ENCODE data around the gene DNAJC5.
"Not testable (repeated sequence)": the region's sequence is repeated elsewhere in the genome, so short reads cannot be mapped to it uniquely, and the experiment has no call there.

The DNAJC5 gene

DNA sequence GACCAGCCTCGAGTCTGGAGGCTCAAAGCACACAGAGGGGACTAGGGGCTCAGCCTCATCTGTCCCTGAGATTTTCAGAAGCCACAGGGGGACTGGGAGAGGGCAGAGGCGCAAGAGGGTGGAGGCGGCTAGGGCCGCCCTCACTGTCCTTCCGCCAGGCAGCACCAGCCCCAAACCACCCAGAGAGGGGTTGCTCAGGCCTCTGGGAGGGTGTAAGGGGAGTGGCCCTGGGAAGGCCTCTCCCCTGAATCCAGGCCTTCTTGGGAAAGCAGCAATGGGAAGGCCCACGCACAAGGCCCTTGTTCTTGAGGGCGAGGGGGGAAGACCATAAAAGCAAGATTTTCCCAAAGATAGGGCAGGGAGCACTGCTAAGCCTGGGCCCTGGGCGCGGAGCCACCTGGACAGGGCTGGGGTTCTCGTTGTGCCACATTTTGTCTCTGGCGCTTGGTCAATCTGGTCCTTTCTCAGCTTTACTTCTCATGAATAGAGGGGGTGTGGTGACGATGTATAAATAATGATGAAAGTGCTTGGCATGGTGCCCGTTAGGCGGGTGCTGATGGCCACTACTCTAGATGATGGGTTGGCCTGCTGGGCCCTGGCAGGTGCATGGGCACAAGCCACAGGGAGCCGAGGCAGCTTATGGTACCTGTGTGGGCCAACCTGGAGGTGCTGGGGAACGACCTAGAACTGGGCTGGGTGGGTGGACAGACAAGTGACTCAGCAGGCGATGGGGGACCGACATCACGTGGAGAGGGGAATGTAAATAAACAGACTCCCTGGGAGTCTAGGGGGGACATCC, 79.7 kb downstream of the DNAJC5 start:
- Histone ChIP-seq H3K4me3 (replicated peaks; ENCODE audit: insufficient read depth, low read length) (no peak overlapping the region), H3K27me3 (ENCODE audit: insufficient read depth, poor library complexity, severe bottlenecking) (no peaks in the 10 kb centered on the region), H3K27ac (replicated peaks) (no peak overlapping the region)
- no peak for DNase-seq (ENCODE audit: low read depth in 1 of 2, low spot score in 1 of 2)
- TF ChIP-seq, protein P1, sequence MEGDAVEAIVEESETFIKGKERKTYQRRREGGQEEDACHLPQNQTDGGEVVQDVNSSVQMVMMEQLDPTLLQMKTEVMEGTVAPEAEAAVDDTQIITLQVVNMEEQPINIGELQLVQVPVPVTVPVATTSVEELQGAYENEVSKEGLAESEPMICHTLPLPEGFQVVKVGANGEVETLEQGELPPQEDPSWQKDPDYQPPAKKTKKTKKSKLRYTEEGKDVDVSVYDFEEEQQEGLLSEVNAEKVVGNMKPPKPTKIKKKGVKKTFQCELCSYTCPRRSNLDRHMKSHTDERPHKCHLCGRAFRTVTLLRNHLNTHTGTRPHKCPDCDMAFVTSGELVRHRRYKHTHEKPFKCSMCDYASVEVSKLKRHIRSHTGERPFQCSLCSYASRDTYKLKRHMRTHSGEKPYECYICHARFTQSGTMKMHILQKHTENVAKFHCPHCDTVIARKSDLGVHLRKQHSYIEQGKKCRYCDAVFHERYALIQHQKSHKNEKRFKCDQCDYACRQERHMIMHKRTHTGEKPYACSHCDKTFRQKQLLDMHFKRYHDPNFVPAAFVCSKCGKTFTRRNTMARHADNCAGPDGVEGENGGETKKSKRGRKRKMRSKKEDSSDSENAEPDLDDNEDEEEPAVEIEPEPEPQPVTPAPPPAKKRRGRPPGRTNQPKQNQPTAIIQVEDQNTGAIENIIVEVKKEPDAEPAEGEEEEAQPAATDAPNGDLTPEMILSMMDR (IDR thresholded peaks at IDR 0.05; ENCODE audit: insufficient read depth, low read length): no peak
- TF ChIP-seq SPI1 (IDR thresholded peaks at IDR 0.05; ENCODE audit: borderline replicate concordance, low read depth) (no peak), POLR2AphosphoS5 (IDR thresholded peaks at IDR 0.05; ENCODE audit: low read depth) (no peak), GABPA (IDR thresholded peaks at IDR 0.05; ENCODE audit: low read depth) (no peak)
- TF ChIP-seq, protein P2, sequence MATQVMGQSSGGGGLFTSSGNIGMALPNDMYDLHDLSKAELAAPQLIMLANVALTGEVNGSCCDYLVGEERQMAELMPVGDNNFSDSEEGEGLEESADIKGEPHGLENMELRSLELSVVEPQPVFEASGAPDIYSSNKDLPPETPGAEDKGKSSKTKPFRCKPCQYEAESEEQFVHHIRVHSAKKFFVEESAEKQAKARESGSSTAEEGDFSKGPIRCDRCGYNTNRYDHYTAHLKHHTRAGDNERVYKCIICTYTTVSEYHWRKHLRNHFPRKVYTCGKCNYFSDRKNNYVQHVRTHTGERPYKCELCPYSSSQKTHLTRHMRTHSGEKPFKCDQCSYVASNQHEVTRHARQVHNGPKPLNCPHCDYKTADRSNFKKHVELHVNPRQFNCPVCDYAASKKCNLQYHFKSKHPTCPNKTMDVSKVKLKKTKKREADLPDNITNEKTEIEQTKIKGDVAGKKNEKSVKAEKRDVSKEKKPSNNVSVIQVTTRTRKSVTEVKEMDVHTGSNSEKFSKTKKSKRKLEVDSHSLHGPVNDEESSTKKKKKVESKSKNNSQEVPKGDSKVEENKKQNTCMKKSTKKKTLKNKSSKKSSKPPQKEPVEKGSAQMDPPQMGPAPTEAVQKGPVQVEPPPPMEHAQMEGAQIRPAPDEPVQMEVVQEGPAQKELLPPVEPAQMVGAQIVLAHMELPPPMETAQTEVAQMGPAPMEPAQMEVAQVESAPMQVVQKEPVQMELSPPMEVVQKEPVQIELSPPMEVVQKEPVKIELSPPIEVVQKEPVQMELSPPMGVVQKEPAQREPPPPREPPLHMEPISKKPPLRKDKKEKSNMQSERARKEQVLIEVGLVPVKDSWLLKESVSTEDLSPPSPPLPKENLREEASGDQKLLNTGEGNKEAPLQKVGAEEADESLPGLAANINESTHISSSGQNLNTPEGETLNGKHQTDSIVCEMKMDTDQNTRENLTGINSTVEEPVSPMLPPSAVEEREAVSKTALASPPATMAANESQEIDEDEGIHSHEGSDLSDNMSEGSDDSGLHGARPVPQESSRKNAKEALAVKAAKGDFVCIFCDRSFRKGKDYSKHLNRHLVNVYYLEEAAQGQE (IDR thresholded peaks at IDR 0.05; ENCODE audit: insufficient replicate concordance, low read depth): no peak

DNA sequence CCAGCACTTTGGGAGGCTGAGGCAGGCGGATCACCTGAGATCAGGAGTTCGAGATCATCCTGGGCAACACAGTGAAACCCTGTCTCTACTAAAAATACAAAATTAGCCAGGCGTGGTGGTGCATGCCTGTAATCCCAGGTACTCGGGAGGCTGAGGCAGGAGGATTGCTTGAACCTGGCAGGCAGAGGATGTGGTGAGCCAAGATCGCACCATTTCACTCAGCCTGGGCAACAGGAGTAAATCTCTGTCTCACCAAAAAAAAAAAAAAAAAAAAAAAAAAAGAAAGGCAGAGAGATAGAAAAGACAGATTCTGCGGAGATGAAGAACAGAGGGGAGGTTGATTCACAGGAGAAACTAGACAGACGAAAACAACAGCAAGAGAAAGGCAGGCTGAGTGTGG, 81.6 kb downstream of the DNAJC5 start:
- not testable (repeated sequence) for H3K27me3 ChIP-seq (ENCODE audit: insufficient read depth, poor library complexity, severe bottlenecking); H3K4me3 ChIP-seq (replicated peaks; ENCODE audit: insufficient read depth, low read length); H3K27ac ChIP-seq (replicated peaks); DNase-seq (ENCODE audit: low read depth in 1 of 2, low spot score in 1 of 2)

DNA sequence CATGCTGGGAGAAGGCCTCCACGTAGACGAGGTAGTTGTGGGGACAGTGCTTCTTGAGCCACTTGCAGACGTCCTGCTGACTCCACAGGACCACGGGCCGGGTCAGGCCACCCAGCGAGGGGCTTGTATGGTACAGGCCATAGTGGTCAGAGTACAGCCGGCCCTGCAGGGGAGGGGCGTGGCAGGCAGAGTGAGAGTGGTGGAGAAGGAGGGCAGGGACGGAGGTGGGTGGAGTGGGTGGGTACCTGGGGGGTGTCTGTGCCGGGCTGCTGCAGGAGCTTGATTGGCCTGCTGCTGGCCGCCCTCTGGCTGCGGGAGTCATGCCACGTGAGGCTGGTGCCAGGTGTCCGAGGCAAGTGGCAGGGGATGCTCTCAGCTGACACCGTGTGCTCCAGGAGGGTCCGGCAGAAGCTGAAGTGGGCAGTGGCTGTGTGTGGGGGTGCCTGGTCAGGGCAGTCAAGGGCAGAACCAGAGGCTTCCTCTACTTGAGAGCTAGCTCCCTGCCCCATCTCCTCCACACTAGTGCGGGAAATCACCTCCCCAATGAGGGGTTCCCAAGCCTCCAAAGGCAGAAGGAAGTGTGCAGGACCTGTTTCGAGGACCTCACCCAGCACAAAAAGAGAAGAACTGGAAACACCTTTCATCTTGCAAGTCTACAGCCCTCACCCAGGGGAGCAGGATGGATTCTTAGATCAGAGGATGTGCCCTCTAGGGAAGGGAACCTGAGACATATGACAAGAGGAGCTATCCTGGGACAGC, 82.2 kb downstream of the DNAJC5 start:
- no peaks in the 10 kb centered on the region for H3K27me3 ChIP-seq (ENCODE audit: insufficient read depth, poor library complexity, severe bottlenecking)
- DNase-seq (ENCODE audit: low read depth in 1 of 2, low spot score in 1 of 2): no peak
- H3K27ac ChIP-seq (replicated peaks): peak overlapping the region; percentile 89
- no peak for TF ChIP-seq GABPA (IDR thresholded peaks at IDR 0.05; ENCODE audit: low read depth)
- TF ChIP-seq, protein P1 (IDR thresholded peaks at IDR 0.05; ENCODE audit: insufficient read depth, low read length): no peak
- TF ChIP-seq, protein P2 (IDR thresholded peaks at IDR 0.05; ENCODE audit: insufficient replicate concordance, low read depth): no peak
- no peak for TF ChIP-seq POLR2AphosphoS5 (IDR thresholded peaks at IDR 0.05; ENCODE audit: low read depth)
- no peak for TF ChIP-seq SPI1 (IDR thresholded peaks at IDR 0.05; ENCODE audit: borderline replicate concordance, low read depth)
- peak overlapping the region; percentile 61 for H3K4me3 ChIP-seq (replicated peaks; ENCODE audit: insufficient read depth, low read length)

DNA sequence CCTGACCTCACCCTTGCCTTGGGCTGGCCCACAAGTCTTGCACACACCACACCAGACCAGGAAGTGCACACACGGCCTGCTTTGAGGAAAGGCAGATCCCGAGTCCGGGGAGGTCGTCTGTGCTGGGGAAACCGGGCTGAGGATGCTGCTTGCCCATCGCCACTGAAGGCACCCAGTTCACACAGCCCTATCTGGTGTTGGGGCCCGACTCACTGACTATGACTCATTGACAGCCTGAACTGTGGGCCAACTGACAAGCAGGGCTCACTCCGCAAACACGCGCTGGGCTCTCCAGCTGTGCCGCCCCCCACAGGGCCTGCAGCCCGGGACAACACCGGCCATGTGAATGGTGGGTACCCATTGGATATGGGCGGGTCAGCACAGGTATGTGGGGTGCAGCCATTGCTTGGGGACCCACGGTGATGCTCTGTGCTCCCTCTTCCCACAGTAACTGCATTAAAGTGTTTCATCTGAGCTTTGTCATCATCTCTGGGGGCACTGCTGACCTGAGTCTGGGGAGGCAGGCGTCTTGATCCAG, 82.9 kb downstream of the DNAJC5 start:
- Histone ChIP-seq H3K4me3 (replicated peaks; ENCODE audit: insufficient read depth, low read length) (peak overlapping the region; percentile 61), H3K27ac (replicated peaks) (peak overlapping the region; percentile 89), H3K27me3 (ENCODE audit: insufficient read depth, poor library complexity, severe bottlenecking) (no peaks in the 10 kb centered on the region)
- TF ChIP-seq, protein P1 (IDR thresholded peaks at IDR 0.05; ENCODE audit: insufficient read depth, low read length): no peak
- TF ChIP-seq, protein P2 (IDR thresholded peaks at IDR 0.05; ENCODE audit: insufficient replicate concordance, low read depth): no peak
- no peak for TF ChIP-seq SPI1 (IDR thresholded peaks at IDR 0.05; ENCODE audit: borderline replicate concordance, low read depth)
- no peak for TF ChIP-seq GABPA (IDR thresholded peaks at IDR 0.05; ENCODE audit: low read depth)
- TF ChIP-seq POLR2AphosphoS5 (IDR thresholded peaks at IDR 0.05; ENCODE audit: low read depth): no peak
- DNase-seq (ENCODE audit: low read depth in 1 of 2, low spot score in 1 of 2): peak; percentile 69 to 73
